Tibial nerve (tissue), 3 donors: Measurements from ENCODE around the gene MLXIPL.

ENCODE experiments used
- CTCF ChIP-seq, 5 experiments: fragments of 200-600 bp in 3 of 5; fragments of 450-650 bp in 2 of 5; sonication (generic) in 3 of 5; IDR thresholded peaks; one replicate each; pipeline ENCODE4 v1.5.1; 2016 to 2019; ENCODE audit warnings: antibody characterized with exemption in 5 of 5, mild to moderate bottlenecking in 3 of 5, moderate library complexity in 2 of 5
- POLR2A ChIP-seq, 2 donors: fragments of 450-650 bp; IDR thresholded peaks; one replicate each; pipeline ENCODE4 v1.6.1; 2017; ENCODE audit warnings: antibody characterized with exemption in 2 of 2, mild to moderate bottlenecking in 2 of 2, moderate library complexity in 2 of 2

- no peak for TF ChIP-seq CTCF (IDR thresholded peaks at IDR 0.05)
- no peak for TF ChIP-seq POLR2A (IDR thresholded peaks at IDR 0.05)
Measured at GRCh38 chr7:73599151-73599882, 25.0 kb downstream of the MLXIPL start.
